ENCODE results near the gene SAMD9L. TPM values are rescaled to one million over a fixed set of nuclear protein-coding genes. Genes with fewer than 3 reads are reported as not detected.

Gene SAMD9L
- polyA plus RNA-seq, 1 donor (not counting 4 experiments of a cell fraction or from before 2014, with no cell fraction given), result 6.5 TPM

DNA sequence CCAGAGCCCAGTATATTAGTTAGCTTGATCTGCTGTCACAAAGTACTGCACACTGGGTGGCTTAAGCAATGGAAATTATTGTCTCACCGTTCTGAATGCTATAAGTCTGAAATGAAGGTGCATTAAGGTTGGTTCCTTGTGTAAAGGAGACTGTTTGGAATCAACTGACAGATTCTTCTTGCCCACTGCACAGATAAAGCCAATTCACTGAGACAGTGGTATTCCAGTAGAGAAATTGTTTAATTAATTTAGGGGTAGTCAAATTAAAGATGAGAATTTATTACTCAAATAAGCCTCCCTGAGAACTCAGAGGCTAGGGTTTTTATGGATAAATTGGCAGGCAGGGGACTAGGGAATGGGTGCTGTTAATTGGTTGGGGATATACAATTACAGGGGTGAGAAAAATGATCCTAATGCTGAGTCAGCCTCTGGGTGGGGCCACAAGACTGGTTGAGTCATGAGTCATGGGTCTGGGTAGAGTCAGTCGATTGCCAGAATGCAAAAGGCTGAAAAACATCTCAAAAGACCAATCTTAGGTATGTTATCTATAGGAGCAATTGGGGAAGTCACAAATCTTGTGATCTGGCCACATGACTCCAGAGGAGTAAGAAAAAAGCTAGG is 23.5 kb upstream of the SAMD9L start:
- H3K27me3 ChIP-seq (ENCODE audit: control insufficient read depth, extremely low read depth, insufficient read depth, low read length), result no peaks in the 10 kb centered on the region
- DNase-seq (ENCODE audit: low read depth, low spot score) (no peak), FAIRE-seq (no peak)
- no peak overlapping the region for H3K4me2 ChIP-seq (ENCODE audit: control insufficient read depth, extremely low read depth, insufficient read depth, low read depth, low read length)
- H4K20me1 ChIP-seq (ENCODE audit: control insufficient read depth, extremely low read depth, insufficient read depth, low read length), result no peaks in the 10 kb centered on the region
- no peak overlapping the region for H3K4me3 ChIP-seq (ENCODE audit: control insufficient read depth in 2 of 3, extremely low read depth in 1 of 3, insufficient read depth in 2 of 3, low read depth in 1 of 3, low read length in 3 of 3)
- H3K4me1 ChIP-seq (ENCODE audit: control insufficient read depth, extremely low read depth, insufficient read depth, low read length), result no peaks in the 10 kb centered on the region
- TF ChIP-seq, protein P1, sequence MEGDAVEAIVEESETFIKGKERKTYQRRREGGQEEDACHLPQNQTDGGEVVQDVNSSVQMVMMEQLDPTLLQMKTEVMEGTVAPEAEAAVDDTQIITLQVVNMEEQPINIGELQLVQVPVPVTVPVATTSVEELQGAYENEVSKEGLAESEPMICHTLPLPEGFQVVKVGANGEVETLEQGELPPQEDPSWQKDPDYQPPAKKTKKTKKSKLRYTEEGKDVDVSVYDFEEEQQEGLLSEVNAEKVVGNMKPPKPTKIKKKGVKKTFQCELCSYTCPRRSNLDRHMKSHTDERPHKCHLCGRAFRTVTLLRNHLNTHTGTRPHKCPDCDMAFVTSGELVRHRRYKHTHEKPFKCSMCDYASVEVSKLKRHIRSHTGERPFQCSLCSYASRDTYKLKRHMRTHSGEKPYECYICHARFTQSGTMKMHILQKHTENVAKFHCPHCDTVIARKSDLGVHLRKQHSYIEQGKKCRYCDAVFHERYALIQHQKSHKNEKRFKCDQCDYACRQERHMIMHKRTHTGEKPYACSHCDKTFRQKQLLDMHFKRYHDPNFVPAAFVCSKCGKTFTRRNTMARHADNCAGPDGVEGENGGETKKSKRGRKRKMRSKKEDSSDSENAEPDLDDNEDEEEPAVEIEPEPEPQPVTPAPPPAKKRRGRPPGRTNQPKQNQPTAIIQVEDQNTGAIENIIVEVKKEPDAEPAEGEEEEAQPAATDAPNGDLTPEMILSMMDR (optimal IDR thresholded peaks at IDR 0.05 in 1 of 3, IDR thresholded peaks at IDR 0.05 in 1 of 3, conservative IDR thresholded peaks at IDR 0.05 in 1 of 3; ENCODE audit: extremely low read depth in 1 of 3, insufficient read depth in 2 of 3, low read length in 3 of 3), result no peak
- no peak for TF ChIP-seq EZH2 (IDR thresholded peaks at IDR 0.05; ENCODE audit: low read length)
- no peak overlapping the region for H3K27ac ChIP-seq (ENCODE audit: control insufficient read depth, insufficient read depth, low read length)
- H3K9ac ChIP-seq (ENCODE audit: control insufficient read depth, extremely low read depth, insufficient read depth, low read length), result no peak overlapping the region
- no peak overlapping the region for H2AFZ ChIP-seq (ENCODE audit: control insufficient read depth, low read length)
- dilution Hi-C loops (cut with MboI; ENCODE audit: extremely low pct_ligation_motif_present, low sequenced_read_pairs), result no loop called here
- H3K9me3 ChIP-seq (ENCODE audit: control insufficient read depth, low read depth, low read length), result peaks cover 8% of the 10 kb centered on the region
- no peaks in the 10 kb centered on the region for H3K36me3 ChIP-seq (ENCODE audit: control insufficient read depth in 2 of 2, extremely low read depth in 1 of 2, insufficient read depth in 2 of 2, low read length in 2 of 2)
- no peaks in the 10 kb centered on the region for H3K79me2 ChIP-seq (ENCODE audit: control insufficient read depth, insufficient read depth, low read length)
- no peaks in the 10 kb centered on the region for H3K9me1 ChIP-seq (ENCODE audit: control insufficient read depth, extremely low read depth, insufficient read depth, low read length)

DNA sequence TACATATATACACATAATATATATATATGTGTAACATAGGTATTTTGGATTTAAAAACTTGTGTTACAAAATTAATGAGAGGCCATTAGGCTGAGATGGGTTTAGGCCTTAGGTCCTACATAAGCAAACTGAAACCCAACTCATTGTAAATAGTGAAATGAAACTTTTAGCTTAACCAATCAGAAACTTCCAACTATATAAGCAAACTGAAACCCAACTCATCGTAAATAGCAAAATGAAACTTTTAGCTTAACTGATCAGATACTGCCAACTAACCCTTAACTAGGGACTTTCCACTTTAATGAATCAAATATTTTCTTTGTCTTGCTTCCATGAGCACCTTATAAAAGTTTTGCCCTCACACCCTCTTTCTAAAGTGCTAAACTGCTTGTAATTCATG is 17.3 kb upstream of the SAMD9L start:
- no peak overlapping the region for H3K4me2 ChIP-seq (ENCODE audit: control insufficient read depth, extremely low read depth, insufficient read depth, low read depth, low read length)
- no peaks in the 10 kb centered on the region for H3K36me3 ChIP-seq (ENCODE audit: control insufficient read depth in 2 of 2, extremely low read depth in 1 of 2, insufficient read depth in 2 of 2, low read length in 2 of 2)
- no peaks in the 10 kb centered on the region for H4K20me1 ChIP-seq (ENCODE audit: control insufficient read depth, extremely low read depth, insufficient read depth, low read length)
- TF ChIP-seq EZH2 (IDR thresholded peaks at IDR 0.05; ENCODE audit: low read length), result no peak
- TF ChIP-seq, protein P1 (optimal IDR thresholded peaks at IDR 0.05 in 1 of 3, IDR thresholded peaks at IDR 0.05 in 1 of 3, conservative IDR thresholded peaks at IDR 0.05 in 1 of 3; ENCODE audit: extremely low read depth in 1 of 3, insufficient read depth in 2 of 3, low read length in 3 of 3), result no peak
- H3K27me3 ChIP-seq (ENCODE audit: control insufficient read depth, extremely low read depth, insufficient read depth, low read length), result no peaks in the 10 kb centered on the region
- H3K27ac ChIP-seq (ENCODE audit: control insufficient read depth, insufficient read depth, low read length), result no peak overlapping the region
- no peak overlapping the region for H3K9ac ChIP-seq (ENCODE audit: control insufficient read depth, extremely low read depth, insufficient read depth, low read length)
- no peak overlapping the region for H3K4me3 ChIP-seq (ENCODE audit: control insufficient read depth in 2 of 3, extremely low read depth in 1 of 3, insufficient read depth in 2 of 3, low read depth in 1 of 3, low read length in 3 of 3)
- FAIRE-seq, result peak; percentile 66
- peaks cover 6% of the 10 kb centered on the region for H3K9me3 ChIP-seq (ENCODE audit: control insufficient read depth, low read depth, low read length)
- H3K4me1 ChIP-seq (ENCODE audit: control insufficient read depth, extremely low read depth, insufficient read depth, low read length), result no peaks in the 10 kb centered on the region
- H2AFZ ChIP-seq (ENCODE audit: control insufficient read depth, low read length), result no peak overlapping the region
- dilution Hi-C loops (cut with MboI; ENCODE audit: extremely low pct_ligation_motif_present, low sequenced_read_pairs), result no loop called here
- no peaks in the 10 kb centered on the region for H3K79me2 ChIP-seq (ENCODE audit: control insufficient read depth, insufficient read depth, low read length)
- H3K9me1 ChIP-seq (ENCODE audit: control insufficient read depth, extremely low read depth, insufficient read depth, low read length), result no peaks in the 10 kb centered on the region
- no peak for DNase-seq (ENCODE audit: low read depth, low spot score)
